ENCODE data around the gene ZNF814.

The ZNF814 gene

GRCh38 chr19:57916168-57916995 lies 27.5 kb upstream of the ZNF814 start, which contains the start of gene ZNF417:
Gene ZNF417, minus strand, starts transcription at chr19:57916592. Its CDS starts 181 bp downstream, at chr19:57916411.
- peak; percentile 58 for TF ChIP-seq USF1 (IDR thresholded peaks at IDR 0.05)
- TF ChIP-seq TEAD4 (IDR thresholded peaks at IDR 0.05): peak; percentile 33; the same call in 1 of the 2 replicates
- TF ChIP-seq YY1 (IDR thresholded peaks at IDR 0.05; ENCODE audit: low read depth): peak; percentile 73; the same call in 1 of the 2 replicates
- peak; percentile 26 for TF ChIP-seq MAX (IDR thresholded peaks at IDR 0.05)
- peak; percentile 54; the same call in 1 of the 2 replicates for TF ChIP-seq TAF1 (IDR thresholded peaks at IDR 0.05; ENCODE audit: low read depth)
- 0 out of 2 replicates have a peak, but pooled peaks have one; percentile 14 for TF ChIP-seq TCF12 (IDR thresholded peaks at IDR 0.05; ENCODE audit: low read depth)
- TF ChIP-seq RAD21 (IDR thresholded peaks at IDR 0.05; ENCODE audit: low read depth): peak; percentile 7; the same call in 1 of the 2 replicates
- peak; percentile 67 for TF ChIP-seq CREB1 (IDR thresholded peaks at IDR 0.05; ENCODE audit: low read depth)

GRCh38 chr19:57914531-57914930 lies 25.7 kb upstream of the ZNF814 start:
- TF ChIP-seq TAF1 (IDR thresholded peaks at IDR 0.05; ENCODE audit: low read depth) (no peak), NFIC (IDR thresholded peaks at IDR 0.05) (no peak), MAX (IDR thresholded peaks at IDR 0.05) (no peak), EP300 (IDR thresholded peaks at IDR 0.05; ENCODE audit: borderline replicate concordance) (no peak), TCF12 (IDR thresholded peaks at IDR 0.05; ENCODE audit: low read depth) (no peak), REST (IDR thresholded peaks at IDR 0.05; ENCODE audit: low read depth) (no peak)

GRCh38 chr19:57907394-57907793 lies 18.6 kb upstream of the ZNF814 start:
- TF ChIP-seq REST (IDR thresholded peaks at IDR 0.05; ENCODE audit: low read depth): no peak
- no peak for TF ChIP-seq MAX (IDR thresholded peaks at IDR 0.05)

- TF ChIP-seq USF1 (IDR thresholded peaks at IDR 0.05) (no peak), RAD21 (IDR thresholded peaks at IDR 0.05; ENCODE audit: low read depth) (no peak), CEBPB (IDR thresholded peaks at IDR 0.05) (no peak), NFIC (IDR thresholded peaks at IDR 0.05) (no peak), TAF1 (IDR thresholded peaks at IDR 0.05; ENCODE audit: low read depth) (no peak), EGR1 (IDR thresholded peaks at IDR 0.05) (no peak), REST (IDR thresholded peaks at IDR 0.05; ENCODE audit: low read depth) (no peak), CREB1 (IDR thresholded peaks at IDR 0.05; ENCODE audit: low read depth) (no peak), FOXM1 (IDR thresholded peaks at IDR 0.05; ENCODE audit: borderline replicate concordance, low read depth) (no peak), TEAD4 (IDR thresholded peaks at IDR 0.05) (no peak), TCF12 (IDR thresholded peaks at IDR 0.05; ENCODE audit: low read depth) (no peak), ZBTB7A (IDR thresholded peaks at IDR 0.05; ENCODE audit: low read depth) (no peak), YY1 (IDR thresholded peaks at IDR 0.05; ENCODE audit: low read depth) (no peak), MAX (IDR thresholded peaks at IDR 0.05) (no peak), EP300 (IDR thresholded peaks at IDR 0.05; ENCODE audit: borderline replicate concordance) (no peak)
Observed at GRCh38 chr19:57905258-57905657, 16.4 kb upstream of the ZNF814 start.
